ENCODE measurements around the gene TRIM26. TPM values are rescaled to one million over a fixed set of nuclear protein-coding genes. Genes with fewer than 3 reads are reported as not detected.
"Not testable (repeated sequence)": the region's sequence is repeated elsewhere in the genome, so short reads cannot be mapped to it uniquely, and the experiment has no call there.

Gene TRIM26
- polyA plus RNA-seq, 1 donor from 2014 or later: 70.6 TPM

GRCh38 chr6:30169658-30170614 is 43.3 kb downstream of the TRIM26 start:
- no peak overlapping the region for H3K4me3 Mint-ChIP-seq
- no peaks in the 10 kb centered on the region for H3K36me3 Mint-ChIP-seq
- H3K27ac Mint-ChIP-seq: no peak overlapping the region
- peaks cover 62% of the 10 kb centered on the region for H3K27me3 Mint-ChIP-seq
- peaks cover 0 to 10% (median 2%) of the 10 kb centered on the region in 3 donors for H3K4me1 Mint-ChIP-seq
- no peaks in the 10 kb centered on the region for H3K9me3 Mint-ChIP-seq

GRCh38 chr6:30168741-30169140 is 44.5 kb downstream of the TRIM26 start:
- H3K9me3 Mint-ChIP-seq: no peaks in the 10 kb centered on the region
- H3K4me3 Mint-ChIP-seq: no peak overlapping the region
- no peak overlapping the region for H3K27ac Mint-ChIP-seq
- H3K4me1 Mint-ChIP-seq: peaks cover 0 to 10% (median 2%) of the 10 kb centered on the region in 3 donors
- H3K27me3 Mint-ChIP-seq: peaks cover 60% of the 10 kb centered on the region
- no peaks in the 10 kb centered on the region for H3K36me3 Mint-ChIP-seq

GRCh38 chr6:30167101-30167500 is 46.1 kb downstream of the TRIM26 start:
- H3K36me3 Mint-ChIP-seq: no peaks in the 10 kb centered on the region
- peaks cover 2 to 10% (median 3%) of the 10 kb centered on the region in 3 donors for H3K4me1 Mint-ChIP-seq
- no peak overlapping the region for H3K27ac Mint-ChIP-seq
- no peaks in the 10 kb centered on the region for H3K9me3 Mint-ChIP-seq
- H3K27me3 Mint-ChIP-seq: peaks cover 51% of the 10 kb centered on the region
- H3K4me3 Mint-ChIP-seq: no peak overlapping the region

GRCh38 chr6:30165238-30165637 is 48.0 kb downstream of the TRIM26 start:
- not testable (repeated sequence) for H3K36me3 Mint-ChIP-seq, H3K4me1 Mint-ChIP-seq

GRCh38 chr6:30164714-30165113 is 48.5 kb downstream of the TRIM26 start:
- Mint-ChIP-seq H3K36me3 (no peaks in the 10 kb centered on the region), H3K9me3 (no peaks in the 10 kb centered on the region), H3K27me3 (peaks cover 37% of the 10 kb centered on the region), H3K4me1 (peaks cover 0 to 6% (median 3%) of the 10 kb centered on the region in 3 donors), H3K27ac (peak overlapping the region in 1 of 3 donors; percentile 27), H3K4me3 (no peak overlapping the region)

More at GRCh38 chr6:30165238-30165637, 48.0 kb downstream of the TRIM26 start:
- H3K4me3 Mint-ChIP-seq, H3K9me3 Mint-ChIP-seq, H3K27ac Mint-ChIP-seq: not testable (repeated sequence)
- H3K27me3 Mint-ChIP-seq: peaks cover 42% of the 10 kb centered on the region

- H3K9me3 Mint-ChIP-seq: no peaks in the 10 kb centered on the region
- H3K36me3 Mint-ChIP-seq: no peaks in the 10 kb centered on the region
- H3K27ac Mint-ChIP-seq: no peak overlapping the region
- H3K27me3 Mint-ChIP-seq: peaks cover 32% of the 10 kb centered on the region
- no peak overlapping the region for H3K4me3 Mint-ChIP-seq
- H3K4me1 Mint-ChIP-seq: peaks cover 0 to 6% (median 3%) of the 10 kb centered on the region in 3 donors
Observed at GRCh38 chr6:30163918-30164654, 49.1 kb downstream of the TRIM26 start.

- no peak within 1 kb of the TSS for H3K27ac Mint-ChIP-seq
- peak within 1 kb of the TSS in 1 of 4 donors; percentile 53 for H3K4me3 Mint-ChIP-seq
- peaks cover 24% of the 10 kb centered on the region for H3K27me3 Mint-ChIP-seq
- H3K9me3 Mint-ChIP-seq: no peaks in the 10 kb centered on the region
- H3K36me3 Mint-ChIP-seq: no peaks in the 10 kb centered on the region
- peaks cover 0 to 6% (median 3%) of the 10 kb centered on the region in 3 donors for H3K4me1 Mint-ChIP-seq
Observed at GRCh38 chr6:30163090-30163917, 49.9 kb downstream of the TRIM26 start, which contains the start of gene TRIM15. Gene TRIM15 (plus strand): TSS chr6:30163546. CDS start chr6:30163685, 139 bp downstream.

GRCh38 chr6:30162265-30163089 is 50.7 kb downstream of the TRIM26 start:
- no peak overlapping the region for H3K27ac Mint-ChIP-seq
- H3K9me3 Mint-ChIP-seq: no peaks in the 10 kb centered on the region
- H3K36me3 Mint-ChIP-seq: peaks cover 2% of the 10 kb centered on the region
- peaks cover 20% of the 10 kb centered on the region for H3K27me3 Mint-ChIP-seq
- H3K4me1 Mint-ChIP-seq: peaks cover 1 to 6% (median 3%) of the 10 kb centered on the region in 3 donors
- H3K4me3 Mint-ChIP-seq: no peak overlapping the region

- H3K4me3 Mint-ChIP-seq: peak within 1 kb of the TSS in 1 of 4 donors; percentile 57
- H3K27ac Mint-ChIP-seq: no peak within 1 kb of the TSS
- H3K36me3 Mint-ChIP-seq: peaks cover 2% of the 10 kb centered on the region
Observed at GRCh38 chr6:30160785-30161531, 52.2 kb downstream of the TRIM26 start, which contains the start of gene TRIM10. Gene TRIM10 (minus strand): TSS chr6:30161211. CDS start chr6:30160858, 353 bp downstream.

GRCh38 chr6:30160008-30160784 is 53.0 kb downstream of the TRIM26 start:
- H3K4me1 Mint-ChIP-seq: peaks cover 0 to 3% (median 1%) of the 10 kb centered on the region in 3 donors
- peaks cover 2% of the 10 kb centered on the region for H3K36me3 Mint-ChIP-seq
- no peak overlapping the region for H3K27ac Mint-ChIP-seq
- H3K27me3 Mint-ChIP-seq: peaks cover 11% of the 10 kb centered on the region
- no peaks in the 10 kb centered on the region for H3K9me3 Mint-ChIP-seq
- H3K4me3 Mint-ChIP-seq: peak overlapping the region in 1 of 4 donors; percentile 57

More at GRCh38 chr6:30160785-30161531, 52.2 kb downstream of the TRIM26 start, which contains the start of gene TRIM10:
- H3K27me3 Mint-ChIP-seq: peaks cover 17% of the 10 kb centered on the region
- no peaks in the 10 kb centered on the region for H3K9me3 Mint-ChIP-seq
- peaks cover 0 to 3% (median 1%) of the 10 kb centered on the region in 3 donors for H3K4me1 Mint-ChIP-seq

- peaks cover 12% of the 10 kb centered on the region for H3K27me3 Mint-ChIP-seq
Observed at GRCh38 chr6:30158475-30159040, 54.6 kb downstream of the TRIM26 start.

GRCh38 chr6:30157999-30158398 is 55.2 kb downstream of the TRIM26 start:
- Mint-ChIP-seq H3K36me3 (peaks cover 2% of the 10 kb centered on the region), H3K27ac (no peak overlapping the region), H3K4me3 (no peak overlapping the region), H3K9me3 (no peaks in the 10 kb centered on the region), H3K4me1 (peaks cover 0 to 3% (median 1%) of the 10 kb centered on the region in 3 donors), H3K27me3 (peaks cover 12% of the 10 kb centered on the region)

More at GRCh38 chr6:30158475-30159040, 54.6 kb downstream of the TRIM26 start:
- H3K9me3 Mint-ChIP-seq: no peaks in the 10 kb centered on the region
- H3K4me3 Mint-ChIP-seq: no peak overlapping the region
- H3K4me1 Mint-ChIP-seq: peaks cover 0 to 3% (median 1%) of the 10 kb centered on the region in 3 donors
- H3K36me3 Mint-ChIP-seq: peaks cover 2% of the 10 kb centered on the region
- H3K27ac Mint-ChIP-seq: no peak overlapping the region

Data from IgD-negative memory B cell (primary cell).